Endodermal cell (in vitro differentiated cells): Measurements from ENCODE around the gene ASTE1. TPM values are rescaled to one million over a fixed set of nuclear protein-coding genes. Genes with fewer than 3 reads are reported as not detected.

ENCODE experiments used
- DNase-seq: peaks from one replicate; pipeline ENCODE4 v3.0.0-alpha.2; 2017
- H3K27ac ChIP-seq: 2 replicates; pipeline ENCODE4 v1.5.1; 2013; ENCODE audit warnings: mild to moderate bottlenecking, low read depth, low read length, moderate library complexity
- H3K27me3 ChIP-seq: 2 replicates; pipeline ENCODE4 v1.6.1; 2013; ENCODE audit warnings: mild to moderate bottlenecking, low read length, moderate library complexity; ENCODE audit not compliant: insufficient read depth, control insufficient read depth, poor library complexity, severe bottlenecking
- H3K36me3 ChIP-seq: 2 replicates; pipeline ENCODE4 v1.7.0; 2013; ENCODE audit warnings: mild to moderate bottlenecking, low read length, moderate library complexity; ENCODE audit not compliant: control insufficient read depth, insufficient read depth
- H3K4me1 ChIP-seq: one replicate; pipeline ENCODE4 v1.7.0; 2013; ENCODE audit warnings: low read length; ENCODE audit not compliant: control insufficient read depth, insufficient read depth
- H3K4me3 ChIP-seq: 2 replicates; pipeline ENCODE4 v1.5.1; 2013; ENCODE audit warnings: mild to moderate bottlenecking, low read length, moderate library complexity
- H3K9ac ChIP-seq: 2 replicates; pipeline ENCODE4 v1.6.1; 2013; ENCODE audit warnings: mild to moderate bottlenecking, low read length, moderate library complexity; ENCODE audit not compliant: poor library complexity, severe bottlenecking; ENCODE audit errors: extremely low read depth
- H3K9me3 ChIP-seq: 2 replicates; pipeline ENCODE4 v1.6.1; 2013; ENCODE audit warnings: mild to moderate bottlenecking, low read length, moderate library complexity; ENCODE audit not compliant: control insufficient read depth
- H3K27ac Mint-ChIP-seq: 2 replicates; pipeline ENCODE4 v1.8.0; 2020; ENCODE audit warnings: mixed read lengths
- H3K27me3 Mint-ChIP-seq: 2 replicates; pipeline ENCODE4 v1.8.0; 2021; ENCODE audit warnings: mild to moderate bottlenecking, mixed read lengths; ENCODE audit not compliant: insufficient read depth
- H3K36me3 Mint-ChIP-seq: 2 replicates; pipeline ENCODE4 v1.8.0; 2020; ENCODE audit warnings: low read depth, mixed read lengths
- H3K4me1 Mint-ChIP-seq: 2 replicates; pipeline ENCODE4 v1.8.0; 2020; ENCODE audit warnings: mixed read lengths
- H3K4me3 Mint-ChIP-seq: 2 replicates; pipeline ENCODE4 v1.8.0; 2020; ENCODE audit warnings: mild to moderate bottlenecking, moderate library complexity, mixed read lengths
- H3K9me3 Mint-ChIP-seq: 2 replicates; pipeline ENCODE4 v1.8.0; 2020; ENCODE audit warnings: mild to moderate bottlenecking, mixed read lengths
- WGBS, 2 experiments: methylation state at CpG; one replicate each; pipeline versions ENCODE4 v1.1.5 to v1.1.7; 2013; ENCODE audit warnings: missing lambda C conversion rate in 2 of 2, mixed read lengths in 1 of 2; ENCODE audit not compliant: insufficient coverage in 1 of 2, insufficient read length in 1 of 2; 5-methylcytosine and 5-hydroxymethylcytosine counted together
- total RNA-seq, 2 donors: library from RNA; stranded (reverse); fragmentation: NEBNext Ultra II Directional in 1 of 2; extraction: Animal tissue kit (Norgen Biotek cat#: 25700) in 1 of 2; gene quantifications; 2 replicates in 1 of 2; 3 replicates in 1 of 2; pipeline ENCODE4 v1.2.1, GENCODE V29; 2021
- TF ChIP-seq, protein P1 (sequence below): fragments of 200-600 bp; sonication (generic); conservative IDR thresholded peaks from 2 replicates; pipeline ENCODE4 v1.5.0; 2021; ENCODE audit warnings: antibody characterized with exemption, mild to moderate bottlenecking

The ASTE1 gene
- total RNA-seq, 2 donors from 2014 or later: 6.7 TPM; not detected in 1

GRCh38 chr3:131033480-131034080 lies 7.0 kb upstream of the ASTE1 start:
- H3K4me3 Mint-ChIP-seq: no peak overlapping the region
- Histone ChIP-seq H3K4me3 (no peak overlapping the region), H3K4me1 (no peaks in the 10 kb centered on the region), H3K9me3 (no peaks in the 10 kb centered on the region), H3K36me3 (no peaks in the 10 kb centered on the region), H3K27ac (no peak overlapping the region), H3K9ac (no peak overlapping the region), H3K27me3 (no peaks in the 10 kb centered on the region)
- no peaks in the 10 kb centered on the region for H3K9me3 Mint-ChIP-seq
- H3K27me3 Mint-ChIP-seq: peaks cover 2% of the 10 kb centered on the region
- no peak for DNase-seq
- H3K4me1 Mint-ChIP-seq: peaks cover 7% of the 10 kb centered on the region
- peaks cover 8% of the 10 kb centered on the region for H3K36me3 Mint-ChIP-seq
- 11 to 23% methylated on average over 1 of the region's 1 CpG for WGBS, 2 experiments
- TF ChIP-seq, protein P1, sequence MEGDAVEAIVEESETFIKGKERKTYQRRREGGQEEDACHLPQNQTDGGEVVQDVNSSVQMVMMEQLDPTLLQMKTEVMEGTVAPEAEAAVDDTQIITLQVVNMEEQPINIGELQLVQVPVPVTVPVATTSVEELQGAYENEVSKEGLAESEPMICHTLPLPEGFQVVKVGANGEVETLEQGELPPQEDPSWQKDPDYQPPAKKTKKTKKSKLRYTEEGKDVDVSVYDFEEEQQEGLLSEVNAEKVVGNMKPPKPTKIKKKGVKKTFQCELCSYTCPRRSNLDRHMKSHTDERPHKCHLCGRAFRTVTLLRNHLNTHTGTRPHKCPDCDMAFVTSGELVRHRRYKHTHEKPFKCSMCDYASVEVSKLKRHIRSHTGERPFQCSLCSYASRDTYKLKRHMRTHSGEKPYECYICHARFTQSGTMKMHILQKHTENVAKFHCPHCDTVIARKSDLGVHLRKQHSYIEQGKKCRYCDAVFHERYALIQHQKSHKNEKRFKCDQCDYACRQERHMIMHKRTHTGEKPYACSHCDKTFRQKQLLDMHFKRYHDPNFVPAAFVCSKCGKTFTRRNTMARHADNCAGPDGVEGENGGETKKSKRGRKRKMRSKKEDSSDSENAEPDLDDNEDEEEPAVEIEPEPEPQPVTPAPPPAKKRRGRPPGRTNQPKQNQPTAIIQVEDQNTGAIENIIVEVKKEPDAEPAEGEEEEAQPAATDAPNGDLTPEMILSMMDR: peak; percentile 87
- H3K27ac Mint-ChIP-seq: no peak overlapping the region

DNA sequence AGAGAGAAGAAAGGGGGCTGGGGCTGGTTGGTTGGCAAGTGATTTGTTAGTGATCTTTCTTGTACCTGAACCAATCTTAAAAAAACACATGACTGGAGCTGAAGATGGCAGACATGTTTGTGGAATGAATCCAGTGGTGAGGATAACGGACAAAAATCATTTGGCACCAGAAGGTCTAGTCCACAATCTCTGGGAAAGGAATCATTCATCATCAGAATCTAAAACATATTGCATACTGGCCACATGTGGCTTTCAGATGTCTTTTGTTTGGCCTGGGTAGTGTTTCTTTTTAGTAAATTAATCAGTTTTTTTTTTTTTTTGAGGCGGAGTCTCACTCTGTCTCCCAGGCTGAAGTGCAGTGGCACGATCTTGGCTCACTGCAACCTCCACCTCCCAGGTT lies 5.0 kb upstream of the ASTE1 start:
- H3K4me3 Mint-ChIP-seq: no peak overlapping the region
- H3K9me3 Mint-ChIP-seq: no peaks in the 10 kb centered on the region
- no peak overlapping the region for H3K27ac Mint-ChIP-seq
- H3K36me3 Mint-ChIP-seq: peaks cover 8% of the 10 kb centered on the region
- H3K27me3 Mint-ChIP-seq: peaks cover 6% of the 10 kb centered on the region
- H3K36me3 ChIP-seq: no peaks in the 10 kb centered on the region
- no peak overlapping the region for H3K9ac ChIP-seq
- TF ChIP-seq, protein P1: no peak
- no peaks in the 10 kb centered on the region for H3K4me1 ChIP-seq
- no peaks in the 10 kb centered on the region for H3K9me3 ChIP-seq
- H3K27ac ChIP-seq: no peak overlapping the region
- H3K4me3 ChIP-seq: no peak overlapping the region
- H3K27me3 ChIP-seq: no peaks in the 10 kb centered on the region
- 100% methylated on average over 1 of the region's 3 CpGs; no CpG with 5 or more reads in 1 of the 2 experiments for WGBS, 2 experiments
- DNase-seq: no peak
- H3K4me1 Mint-ChIP-seq: peaks cover 13% of the 10 kb centered on the region

GRCh38 chr3:131028844-131029243 lies 2.2 kb upstream of the ASTE1 start:
- H3K4me3 Mint-ChIP-seq: no peak overlapping the region

More at GRCh38 chr3:131028844-131029243, 2.2 kb upstream of the ASTE1 start:
- no peak overlapping the region for H3K27ac Mint-ChIP-seq
- no peak overlapping the region for H3K9ac ChIP-seq
- DNase-seq: no peak
- H3K27me3 ChIP-seq: no peaks in the 10 kb centered on the region
- TF ChIP-seq, protein P1: no peak
- peaks cover 8% of the 10 kb centered on the region for H3K36me3 ChIP-seq
- H3K36me3 Mint-ChIP-seq: peaks cover 19% of the 10 kb centered on the region
- peaks cover 19% of the 10 kb centered on the region for H3K4me1 Mint-ChIP-seq
- H3K27me3 Mint-ChIP-seq: peaks cover 6% of the 10 kb centered on the region
- H3K4me1 ChIP-seq: no peaks in the 10 kb centered on the region
- H3K4me3 ChIP-seq: no peak overlapping the region
- no peaks in the 10 kb centered on the region for H3K9me3 ChIP-seq
- no peaks in the 10 kb centered on the region for H3K9me3 Mint-ChIP-seq
- H3K27ac ChIP-seq: no peak overlapping the region
- 90 to 98% methylated on average over 2 to 3 of the region's 3 CpGs for WGBS, 2 experiments
